H9 (cell line): ENCODE measurements around the gene CYSTM1. TPM values are rescaled to one million over a fixed set of nuclear protein-coding genes. Genes with fewer than 3 reads are reported as not detected.

Experiments
- DNase-seq: peaks from one replicate; pipeline ENCODE4 v3.0.0-alpha.2; 2017
- H2AFZ ChIP-seq: one replicate; pipeline ENCODE4 v1.6.1; 2013; ENCODE audit warnings: mild to moderate bottlenecking, low read length, control low read depth, moderate library complexity
- H2AK5ac ChIP-seq: 2 replicates; pipeline ENCODE4 v1.6.1; 2013; ENCODE audit warnings: low read length, control low read depth, mixed read lengths; ENCODE audit not compliant: insufficient read length
- H2BK120ac ChIP-seq: one replicate; pipeline ENCODE4 v1.6.1; 2013; ENCODE audit warnings: low read depth, mild to moderate bottlenecking, low read length, control low read depth, inconsistent platforms; ENCODE audit not compliant: poor library complexity, severe bottlenecking
- H2BK12ac ChIP-seq: 2 replicates; pipeline ENCODE4 v1.6.1; 2013; ENCODE audit warnings: low read length, control low read depth, mixed read lengths, low read depth; ENCODE audit not compliant: insufficient read length
- H2BK15ac ChIP-seq: 2 replicates; pipeline ENCODE4 v1.6.1; 2013; ENCODE audit warnings: low read depth, low read length, control low read depth
- H2BK20ac ChIP-seq: one replicate; pipeline ENCODE4 v1.6.1; 2013; ENCODE audit warnings: low read depth, mild to moderate bottlenecking, low read length, control low read depth, inconsistent platforms; ENCODE audit not compliant: poor library complexity, severe bottlenecking
- H2BK5ac ChIP-seq: 2 replicates; pipeline ENCODE4 v1.6.1; 2013; ENCODE audit warnings: low read length, control low read depth, mixed read lengths; ENCODE audit not compliant: insufficient read length
- H3K14ac ChIP-seq: 2 replicates; pipeline ENCODE4 v1.6.1; 2013; ENCODE audit warnings: low read length, control low read depth; ENCODE audit not compliant: insufficient read depth
- H3K18ac ChIP-seq: 2 replicates; pipeline ENCODE4 v1.6.1; 2013; ENCODE audit warnings: low read depth, mild to moderate bottlenecking, mixed read lengths, low read length, control low read depth; ENCODE audit not compliant: insufficient read length
- H3K23ac ChIP-seq: 2 replicates; pipeline ENCODE4 v1.6.1; 2013; ENCODE audit warnings: low read length, control low read depth, mixed read lengths, low read depth; ENCODE audit not compliant: insufficient read length
- H3K23me2 ChIP-seq: 2 replicates; pipeline ENCODE4 v1.6.1; 2013; ENCODE audit warnings: low read depth, mild to moderate bottlenecking, mixed read lengths, low read length, control low read depth; ENCODE audit not compliant: insufficient read length, poor library complexity, severe bottlenecking
- H3K27ac ChIP-seq: 2 replicates; pipeline ENCODE4 v1.5.1; 2013; ENCODE audit warnings: low read length, control low read depth, mixed read lengths, low read depth; ENCODE audit not compliant: insufficient read length
- H3K27me3 ChIP-seq: 2 replicates; pipeline ENCODE4 v1.6.1; 2013; ENCODE audit warnings: low read length, control low read depth, inconsistent platforms; ENCODE audit not compliant: insufficient read depth
- H3K4ac ChIP-seq: 2 replicates; pipeline ENCODE4 v1.6.1; 2013; ENCODE audit warnings: low read depth, mild to moderate bottlenecking, control low read depth, inconsistent platforms, low read length, moderate library complexity
- H3K4me1 ChIP-seq: 2 replicates; pipeline ENCODE4 v1.6.1; 2013; ENCODE audit warnings: low read length, control low read depth, inconsistent platforms; ENCODE audit not compliant: insufficient read depth
- H3K4me2 ChIP-seq: 2 replicates; pipeline ENCODE4 v1.6.1; 2013; ENCODE audit warnings: low read length, control low read depth, mixed read lengths; ENCODE audit not compliant: insufficient read length, insufficient read depth
- H3K56ac ChIP-seq: 2 replicates; pipeline ENCODE4 v1.6.1; 2013; ENCODE audit warnings: low read depth, mild to moderate bottlenecking, mixed read lengths, low read length, control low read depth; ENCODE audit not compliant: insufficient read length
- H3K79me1 ChIP-seq: 2 replicates; pipeline ENCODE4 v1.6.1; 2013; ENCODE audit warnings: low read depth, mild to moderate bottlenecking, moderate library complexity, low read length, control low read depth, inconsistent platforms; ENCODE audit not compliant: insufficient read depth, poor library complexity, severe bottlenecking
- H3K79me2 ChIP-seq: 2 replicates; pipeline ENCODE4 v1.6.1; 2013; ENCODE audit warnings: low read length, control low read depth, inconsistent platforms; ENCODE audit not compliant: insufficient read depth
- H3K9ac ChIP-seq: 2 replicates; pipeline ENCODE4 v1.6.1; 2013; ENCODE audit warnings: low read length, control low read depth, mixed read lengths; ENCODE audit not compliant: insufficient read length; ENCODE audit errors: extremely low read depth
- H3K9me3 ChIP-seq: one replicate; pipeline ENCODE4 v1.6.1; 2013; ENCODE audit warnings: low read depth, low read length, inconsistent platforms; ENCODE audit not compliant: control insufficient read depth
- H3T11ph ChIP-seq: one replicate; pipeline ENCODE4 v1.6.1; 2013; ENCODE audit warnings: mild to moderate bottlenecking, low read length, control low read depth, inconsistent platforms
- H4K20me1 ChIP-seq: one replicate; pipeline ENCODE4 v1.6.1; 2013; ENCODE audit not compliant: control insufficient read depth, insufficient read length, insufficient read depth
- H4K5ac ChIP-seq: 2 replicates; pipeline ENCODE4 v1.6.1; 2013; ENCODE audit warnings: low read depth, mild to moderate bottlenecking, mixed read lengths, low read length, control low read depth; ENCODE audit not compliant: insufficient read length
- H4K8ac ChIP-seq: replicated peaks from 2 replicates; pipeline ENCODE4 v1.6.1; 2013; ENCODE audit warnings: low read length, control low read depth, mixed read lengths, low read depth; ENCODE audit not compliant: insufficient read length
- H4K91ac ChIP-seq: 2 replicates; pipeline ENCODE4 v1.6.1; 2013; ENCODE audit warnings: low read depth, mild to moderate bottlenecking, moderate library complexity, mixed read lengths, low read length, control low read depth; ENCODE audit not compliant: insufficient read length
- H3K27ac Mint-ChIP-seq, 3 experiments: 2 replicates in 2 of 3; 3 replicates in 1 of 3; pipeline ENCODE4 v1.8.0; 2020 to 2021; ENCODE audit warnings: mixed read lengths in 3 of 3, mild to moderate bottlenecking in 1 of 3, moderate library complexity in 1 of 3
- H3K27me3 Mint-ChIP-seq: 2 replicates; pipeline ENCODE4 v1.8.0; 2021; ENCODE audit warnings: low read depth, mild to moderate bottlenecking, moderate library complexity, mixed read lengths
- H3K36me3 Mint-ChIP-seq, 3 experiments: 2 replicates in 2 of 3; 3 replicates in 1 of 3; pipeline ENCODE4 v1.8.0; 2020 to 2021; ENCODE audit warnings: low read depth in 3 of 3, mixed read lengths in 3 of 3; ENCODE audit not compliant: insufficient read depth in 1 of 3
- H3K4me1 Mint-ChIP-seq, 2 experiments: 2 replicates each; pipeline ENCODE4 v1.8.0; 2020; ENCODE audit warnings: mixed read lengths in 2 of 2
- H3K4me3 Mint-ChIP-seq, 2 experiments: 2 replicates in 1 of 2; 3 replicates in 1 of 2; pipeline ENCODE4 v1.8.0; 2020 to 2021; ENCODE audit warnings: mild to moderate bottlenecking in 2 of 2, mixed read lengths in 2 of 2, moderate library complexity in 1 of 2
- H3K9me3 Mint-ChIP-seq, 2 experiments: 2 replicates in 1 of 2; 3 replicates in 1 of 2; pipeline ENCODE4 v1.8.0; 2020; ENCODE audit warnings: mild to moderate bottlenecking in 2 of 2, mixed read lengths in 2 of 2, moderate library complexity in 1 of 2
- WGBS: extraction: QIAGEN DNeasy Blood & Tissue Kit; methylation state at CpG from one replicate; pipeline ENCODE4 v1.1.7; 2013; ENCODE audit warnings: missing lambda C conversion rate, low lambda C conversion rate, mixed read lengths; ENCODE audit not compliant: insufficient read length; ENCODE audit errors: extremely low coverage; 5-methylcytosine and 5-hydroxymethylcytosine counted together
- total RNA-seq: library from RNA; stranded (reverse); gene quantifications from 2 replicates; pipeline ENCODE4 v1.2.1, GENCODE V29; 2021
- TF ChIP-seq, protein P1 (sequence below): fragments of 200-600 bp; sonication (generic); conservative IDR thresholded peaks from 3 replicates; pipeline ENCODE4 v1.8.0; 2021; ENCODE audit warnings: antibody characterized with exemption, mild to moderate bottlenecking

Gene CYSTM1
- total RNA-seq, 1 experiment from 2014 or later = 20.6 TPM

DNA sequence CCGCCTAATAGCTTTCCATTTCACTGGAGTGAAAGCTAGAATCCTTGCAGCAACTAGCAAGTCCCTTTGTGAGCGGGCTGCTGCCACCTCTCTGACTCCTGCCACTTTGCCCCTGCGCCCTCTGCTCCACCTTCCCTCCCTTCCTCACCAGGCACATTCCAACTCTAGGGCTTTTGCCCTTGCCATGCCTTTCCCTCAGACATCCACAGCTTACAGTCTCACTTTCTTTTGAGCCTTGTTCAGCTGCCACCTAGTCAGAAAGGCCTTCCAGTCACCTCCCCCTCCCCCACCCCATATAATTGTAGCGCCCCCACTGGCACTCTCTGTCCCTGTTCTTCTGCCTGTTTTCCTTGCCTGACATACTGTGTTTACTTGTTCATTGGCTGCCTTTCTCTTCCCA lies 31.0 kb downstream of the CYSTM1 start:
- Histone ChIP-seq H3K27me3 (no peaks in the 10 kb centered on the region), H3K9ac (no peak overlapping the region), H4K20me1 (no peaks in the 10 kb centered on the region), H4K5ac (no peak overlapping the region), H2AFZ (no peak overlapping the region), H3K23me2 (no peaks in the 10 kb centered on the region), H3K9me3 (no peaks in the 10 kb centered on the region), H2BK5ac (no peak overlapping the region), H4K8ac (no peak overlapping the region), H3K4me2 (no peak overlapping the region), H3T11ph (no peak overlapping the region), H3K23ac (no peak overlapping the region), H3K4me1 (peaks cover 4% of the 10 kb centered on the region; the same call in 1 of the 2 replicates), H3K27ac (no peak overlapping the region), H3K4ac (no peak overlapping the region), H3K79me1 (no peaks in the 10 kb centered on the region), H2BK12ac (no peak overlapping the region), H2BK120ac (no peak overlapping the region), H3K56ac (no peak overlapping the region), H2BK20ac (no peak overlapping the region), H2AK5ac (no peak overlapping the region), H3K14ac (no peak overlapping the region), H3K79me2 (no peaks in the 10 kb centered on the region), H2BK15ac (no peak overlapping the region), H4K91ac (no peak overlapping the region), H3K18ac (no peak overlapping the region)
- WGBS = no CpG with 5 or more reads among the region's 4 CpGs
- peak; percentile 69 for DNase-seq
- no peak overlapping the region; a peak in 1 of 5 replicates for H3K4me3 Mint-ChIP-seq
- no peaks in the 10 kb centered on the region for H3K9me3 Mint-ChIP-seq
- no peaks in the 10 kb centered on the region for H3K36me3 Mint-ChIP-seq
- peak overlapping the region in 2 of 3 experiments; percentile 71 to 96; a peak in 4 of 7 replicates for H3K27ac Mint-ChIP-seq
- H3K27me3 Mint-ChIP-seq = no peaks in the 10 kb centered on the region
- peaks cover 9% of the 10 kb centered on the region in 2 experiments for H3K4me1 Mint-ChIP-seq
- TF ChIP-seq, protein P1, sequence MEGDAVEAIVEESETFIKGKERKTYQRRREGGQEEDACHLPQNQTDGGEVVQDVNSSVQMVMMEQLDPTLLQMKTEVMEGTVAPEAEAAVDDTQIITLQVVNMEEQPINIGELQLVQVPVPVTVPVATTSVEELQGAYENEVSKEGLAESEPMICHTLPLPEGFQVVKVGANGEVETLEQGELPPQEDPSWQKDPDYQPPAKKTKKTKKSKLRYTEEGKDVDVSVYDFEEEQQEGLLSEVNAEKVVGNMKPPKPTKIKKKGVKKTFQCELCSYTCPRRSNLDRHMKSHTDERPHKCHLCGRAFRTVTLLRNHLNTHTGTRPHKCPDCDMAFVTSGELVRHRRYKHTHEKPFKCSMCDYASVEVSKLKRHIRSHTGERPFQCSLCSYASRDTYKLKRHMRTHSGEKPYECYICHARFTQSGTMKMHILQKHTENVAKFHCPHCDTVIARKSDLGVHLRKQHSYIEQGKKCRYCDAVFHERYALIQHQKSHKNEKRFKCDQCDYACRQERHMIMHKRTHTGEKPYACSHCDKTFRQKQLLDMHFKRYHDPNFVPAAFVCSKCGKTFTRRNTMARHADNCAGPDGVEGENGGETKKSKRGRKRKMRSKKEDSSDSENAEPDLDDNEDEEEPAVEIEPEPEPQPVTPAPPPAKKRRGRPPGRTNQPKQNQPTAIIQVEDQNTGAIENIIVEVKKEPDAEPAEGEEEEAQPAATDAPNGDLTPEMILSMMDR = peak; percentile 65
